HG03196 (cell line): ENCODE data around the gene NOL4L.

ENCODE experiments used
- ATAC-seq: cut with Tn5 transposase; IDR thresholded peaks from one replicate; pipeline ENCODE4 v1.9.1; 2021; ENCODE audit not compliant: unreplicated experiment

NOL4L gene

DNA sequence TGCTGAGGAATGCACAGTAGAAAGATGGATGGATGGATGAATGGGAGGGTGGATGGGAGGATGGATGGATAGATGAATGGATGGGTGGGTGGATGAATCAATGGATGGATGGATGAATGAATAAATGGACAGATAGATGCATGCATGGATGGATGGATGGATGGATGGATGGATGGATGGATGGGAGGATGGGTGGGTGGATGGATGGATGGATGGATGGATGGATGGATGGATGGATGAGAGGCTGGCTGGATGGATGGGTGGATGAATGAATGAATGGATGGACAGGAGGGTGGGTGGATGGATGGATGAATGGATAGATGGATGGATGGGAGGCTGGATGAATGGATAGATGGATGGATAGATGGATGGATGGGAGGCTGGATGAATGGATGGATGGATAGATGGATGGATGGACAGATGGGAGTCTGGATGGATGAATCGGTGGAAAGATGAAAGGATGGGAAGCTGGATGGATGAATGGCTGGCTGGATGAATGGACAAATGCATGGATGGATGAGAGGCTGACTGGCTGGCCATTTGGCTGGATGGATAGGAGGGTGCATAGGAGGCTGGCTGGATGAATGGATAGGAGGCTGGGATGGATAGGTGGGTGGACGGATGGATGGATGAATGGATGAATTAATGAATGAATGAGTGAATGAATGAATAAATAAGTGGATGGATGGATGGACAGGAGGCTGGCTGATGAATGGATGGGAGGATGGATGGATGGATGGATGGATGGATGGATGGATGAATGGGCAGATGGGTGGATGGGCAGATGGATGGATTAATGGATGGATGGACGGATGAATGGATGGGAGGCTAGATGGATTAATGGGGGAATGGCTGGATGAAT lies 28.3 kb upstream of the NOL4L start:
- ATAC-seq = no peak

DNA sequence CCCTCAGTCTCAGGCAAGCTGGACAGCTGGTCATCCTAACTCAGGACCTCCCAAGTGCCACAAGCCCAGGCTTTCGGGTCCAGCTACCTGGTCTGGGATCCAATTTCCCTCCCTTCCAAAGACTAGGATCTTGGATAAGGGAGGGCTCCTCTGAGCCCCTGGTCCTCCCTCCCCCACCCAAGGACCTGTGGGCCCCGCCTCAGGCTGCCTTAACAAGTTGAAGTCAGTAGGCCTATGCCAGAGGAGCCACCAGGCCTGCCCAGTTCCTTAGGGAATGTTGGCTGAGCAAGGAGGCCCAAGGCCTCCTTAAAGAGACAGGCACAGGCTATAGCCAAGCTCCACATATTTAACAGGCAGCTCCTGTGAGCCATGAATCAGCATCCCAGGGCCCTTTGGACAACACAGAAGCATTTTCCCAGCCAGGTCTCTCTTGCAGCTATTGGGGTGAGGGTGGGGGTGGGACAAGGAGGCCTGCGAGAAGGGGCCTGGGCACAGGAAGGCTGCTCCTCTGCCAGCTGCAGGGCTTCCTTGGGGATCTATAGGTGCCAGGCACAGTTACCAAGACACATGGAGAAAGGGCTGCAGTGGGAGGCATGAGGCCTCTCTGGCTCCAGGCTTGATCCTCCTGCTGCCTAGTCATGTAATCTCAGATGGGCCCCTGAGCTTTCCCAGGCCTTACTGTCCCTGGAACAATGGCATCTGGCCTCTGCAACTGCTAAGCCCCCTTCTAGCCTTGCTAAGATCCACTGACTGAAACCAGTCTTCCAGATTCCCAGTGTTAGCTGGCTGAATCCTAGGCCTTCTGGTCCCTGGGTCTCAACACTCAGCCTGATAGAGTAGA lies 27.4 kb upstream of the NOL4L start:
- ATAC-seq = no peak

DNA sequence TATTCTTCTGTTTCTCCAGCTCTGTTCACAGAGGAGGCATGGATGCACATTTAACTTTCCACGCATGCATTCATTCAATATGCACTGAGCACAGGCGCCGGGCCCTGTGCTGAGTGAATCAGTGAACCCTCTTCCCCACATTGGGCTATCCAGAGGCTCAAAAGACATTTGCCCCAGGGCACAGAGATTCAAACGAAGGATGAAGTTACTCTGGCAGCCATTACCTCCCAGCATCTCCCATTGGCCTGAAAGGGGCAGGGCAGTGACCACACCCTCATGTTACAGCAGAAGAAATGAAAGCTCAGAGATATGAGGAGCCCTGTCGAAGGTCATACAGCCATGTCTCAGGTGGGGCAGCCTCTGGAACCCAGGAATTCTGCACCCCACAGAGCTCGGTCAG lies 26.7 kb upstream of the NOL4L start:
- ATAC-seq = no peak

DNA sequence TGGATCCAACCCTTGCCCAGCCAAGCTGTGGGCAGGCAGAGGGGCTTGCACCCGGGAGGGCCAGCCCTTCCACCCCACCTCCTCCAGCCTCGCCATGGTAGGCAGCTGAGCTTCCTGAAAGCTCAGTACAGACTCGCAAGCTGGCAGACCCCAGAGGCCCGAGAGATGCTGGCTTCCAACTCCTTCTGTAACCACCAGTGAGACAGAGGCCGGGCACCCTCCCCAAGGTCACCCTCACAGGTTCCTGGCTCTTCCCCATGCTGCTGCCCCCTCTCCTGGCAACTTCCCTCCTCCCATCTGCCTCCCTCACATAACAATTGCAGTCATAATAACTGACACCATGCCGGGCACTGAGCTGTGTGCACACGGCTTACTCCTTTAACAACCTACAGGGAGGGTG lies 26.2 kb upstream of the NOL4L start:
- ATAC-seq = no peak

DNA sequence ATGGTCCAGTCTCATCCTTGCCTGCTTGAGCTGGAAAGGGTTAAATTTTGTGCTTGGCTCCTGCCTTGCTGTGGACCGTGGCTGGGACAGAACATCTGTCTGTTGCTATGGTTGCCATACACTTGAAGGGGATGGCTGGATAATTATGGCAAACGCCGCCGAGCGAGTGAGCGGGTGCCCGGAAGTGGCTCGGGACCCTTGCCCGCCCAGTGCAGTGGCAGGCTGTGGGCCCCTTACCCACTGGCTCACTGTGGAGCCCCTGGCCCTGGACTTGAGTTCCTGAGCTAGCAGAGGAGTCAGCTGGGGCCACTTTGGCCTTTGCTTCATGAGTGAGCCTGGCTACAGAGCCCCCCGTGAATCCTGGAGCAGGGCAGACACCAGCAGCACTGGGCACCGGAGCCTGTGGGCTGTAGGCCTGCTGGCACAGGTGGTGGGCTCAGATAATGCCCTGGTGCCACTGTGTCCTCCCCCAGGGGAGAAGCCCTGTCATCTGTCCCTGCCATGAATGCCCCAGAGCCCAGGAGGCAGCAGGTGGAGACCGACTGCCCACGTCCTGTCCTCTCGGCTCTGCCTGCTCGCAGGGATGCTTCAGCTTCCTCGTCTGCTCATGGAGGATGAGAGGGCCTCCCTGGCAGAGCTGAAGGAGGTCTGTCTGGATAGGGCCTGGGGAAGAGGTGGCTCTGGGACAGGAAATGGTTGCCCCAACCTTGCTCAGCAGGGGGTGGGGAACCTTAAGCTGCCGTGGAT lies 25.5 kb upstream of the NOL4L start:
- ATAC-seq = no peak

DNA sequence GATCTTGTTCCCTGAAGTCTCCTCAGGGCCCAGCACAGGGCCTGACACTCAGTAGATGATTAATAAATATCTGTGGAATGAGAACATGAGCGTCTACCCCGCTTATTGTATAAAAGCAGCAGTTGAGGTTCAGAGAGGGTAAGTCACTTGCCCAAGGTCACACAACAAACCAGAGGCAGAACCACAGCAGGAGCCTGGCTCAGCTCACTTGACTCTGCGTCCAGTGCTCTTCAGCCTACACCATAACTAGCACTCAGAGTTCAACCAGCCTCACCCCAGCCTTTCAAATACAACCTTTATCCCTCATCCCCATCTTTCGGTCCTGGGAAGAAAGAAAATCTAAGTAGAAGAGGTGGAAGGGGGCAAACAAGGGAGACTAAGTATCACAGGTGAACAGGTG lies 24.9 kb upstream of the NOL4L start:
- ATAC-seq = no peak

DNA sequence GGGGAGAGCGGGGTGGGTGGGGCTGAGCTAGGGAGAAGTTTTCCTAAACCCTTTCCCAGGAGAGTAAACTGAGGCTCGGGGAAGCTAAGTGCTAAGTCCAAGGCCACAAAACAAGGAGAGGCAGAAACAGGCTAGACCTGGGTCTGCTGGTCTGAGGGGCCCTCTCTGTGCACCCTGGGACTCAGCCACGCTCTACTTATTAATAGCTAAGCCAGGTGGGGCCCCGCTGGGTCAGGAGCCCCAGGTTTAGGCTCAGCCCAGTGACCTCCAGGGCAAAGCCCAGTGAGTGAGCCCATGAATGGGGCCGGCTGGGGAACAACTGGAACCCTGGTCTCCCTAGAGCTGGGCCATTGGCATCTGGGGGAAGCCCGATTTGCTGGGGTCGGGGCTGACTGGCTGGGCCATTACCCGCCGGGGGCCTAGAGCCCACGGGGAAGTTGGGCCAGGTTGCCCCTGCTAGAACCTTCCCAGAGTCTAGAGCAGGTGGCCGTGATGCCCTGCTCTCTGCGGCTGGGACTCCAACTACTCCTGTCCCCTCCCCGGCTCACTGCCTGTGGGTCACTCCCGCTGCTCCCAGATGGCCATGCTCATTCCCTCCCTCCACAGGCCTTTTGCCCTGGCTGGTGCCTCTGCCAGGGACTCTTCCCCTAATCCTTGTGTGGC lies 24.1 kb upstream of the NOL4L start:
- ATAC-seq = no peak

DNA sequence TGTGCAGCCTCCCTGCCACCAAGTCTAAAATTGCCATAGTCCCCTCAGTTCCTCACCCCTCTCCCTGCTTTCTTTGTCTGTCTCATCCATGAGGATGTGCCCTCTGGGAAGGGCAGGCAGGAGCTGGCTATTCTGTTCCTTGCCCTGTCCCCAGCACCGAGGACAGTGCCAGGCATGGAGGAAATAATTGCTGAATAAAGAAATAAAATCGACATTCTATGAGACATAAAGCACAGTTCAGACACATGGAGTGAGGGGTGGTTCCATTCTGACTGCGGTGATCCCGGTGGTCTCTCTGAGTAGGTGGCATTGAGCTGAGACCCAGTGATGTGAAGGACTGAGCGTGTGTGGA lies 23.5 kb upstream of the NOL4L start:
- no peak for ATAC-seq

DNA sequence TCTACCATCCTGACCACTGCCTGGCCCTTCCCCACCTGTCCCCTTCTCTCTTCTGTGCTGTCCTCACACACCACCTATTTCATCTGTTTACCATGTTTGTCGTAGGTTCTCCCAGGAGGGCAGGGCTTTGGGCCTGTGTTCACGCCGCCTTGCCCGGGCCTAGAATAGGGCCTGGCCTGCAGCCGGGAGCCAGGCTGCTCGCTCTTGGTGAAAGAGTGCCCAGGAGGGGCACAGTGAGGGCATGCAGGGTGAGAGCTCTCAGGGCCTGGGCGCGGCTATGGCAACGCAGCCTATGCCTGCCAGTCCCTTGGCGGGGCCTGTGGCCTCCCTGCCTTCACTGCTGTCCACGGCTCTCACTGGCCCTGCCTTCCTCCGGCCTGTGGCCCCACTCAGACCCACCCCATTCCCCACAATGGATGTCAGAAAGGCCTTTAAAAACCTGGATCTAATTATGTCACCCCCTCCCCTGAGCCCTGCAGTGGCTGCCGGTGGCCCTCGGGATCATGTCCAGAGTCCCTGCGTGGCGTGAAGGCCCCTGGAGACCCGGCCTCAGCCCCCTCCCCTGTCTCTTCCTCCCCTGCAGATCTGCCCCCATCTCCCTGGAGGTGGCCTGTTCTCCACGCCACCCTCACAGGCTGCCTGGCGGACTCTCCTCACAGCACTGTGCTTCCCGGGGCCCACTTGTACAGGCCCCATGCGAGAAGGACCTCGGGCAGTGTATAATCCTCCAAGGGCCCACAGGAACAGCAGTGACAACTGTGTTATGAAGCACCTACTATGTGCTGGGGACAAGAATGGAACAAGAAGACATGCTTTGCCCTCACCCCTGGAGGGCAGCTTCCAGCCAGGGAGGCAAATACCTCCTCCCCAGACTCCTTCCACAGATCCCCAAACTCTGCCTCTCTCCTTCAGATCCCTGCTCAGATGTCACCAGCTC lies 22.9 kb upstream of the NOL4L start:
- no peak for ATAC-seq

DNA sequence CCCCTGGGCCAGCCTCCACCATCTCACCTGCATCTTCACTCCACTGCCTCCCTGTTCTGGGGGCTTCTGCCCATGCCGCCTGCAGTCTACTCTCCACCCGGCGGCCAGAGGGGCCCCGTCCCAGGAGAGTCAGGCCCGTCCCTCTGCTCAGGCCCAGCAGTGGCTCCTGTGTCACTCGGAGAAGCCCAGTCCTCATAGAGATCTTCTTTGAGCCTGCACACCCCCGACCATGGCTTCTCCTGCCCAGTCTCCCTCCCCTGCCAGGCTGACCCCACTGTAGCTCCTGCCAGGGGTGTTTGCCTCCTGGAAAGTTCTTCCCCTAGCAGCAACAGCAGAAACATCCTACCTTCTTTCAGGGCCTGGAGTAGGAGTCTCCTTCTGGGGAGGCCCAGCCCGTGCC lies 22.2 kb upstream of the NOL4L start:
- ATAC-seq = no peak

DNA sequence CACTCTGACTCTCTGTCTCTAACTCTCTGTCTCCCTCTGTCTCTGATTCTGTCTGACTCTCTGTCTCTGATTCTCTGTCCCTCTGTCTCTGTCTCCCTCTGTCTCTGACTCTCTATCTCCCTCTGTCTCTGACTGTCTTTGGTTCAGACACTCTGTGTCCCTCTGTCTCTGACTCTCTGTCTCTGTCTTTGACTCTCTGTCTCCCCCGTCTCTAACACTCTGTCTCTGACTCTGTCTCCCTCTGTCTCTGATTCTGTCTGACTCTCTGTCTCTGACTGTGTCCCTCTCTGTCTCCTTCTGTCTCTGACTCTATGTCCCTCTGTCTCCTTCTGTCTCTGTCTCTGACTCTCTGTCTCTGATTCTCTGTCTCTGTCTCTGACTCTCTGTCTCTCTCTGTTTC lies 21.7 kb upstream of the NOL4L start:
- no peak for ATAC-seq

DNA sequence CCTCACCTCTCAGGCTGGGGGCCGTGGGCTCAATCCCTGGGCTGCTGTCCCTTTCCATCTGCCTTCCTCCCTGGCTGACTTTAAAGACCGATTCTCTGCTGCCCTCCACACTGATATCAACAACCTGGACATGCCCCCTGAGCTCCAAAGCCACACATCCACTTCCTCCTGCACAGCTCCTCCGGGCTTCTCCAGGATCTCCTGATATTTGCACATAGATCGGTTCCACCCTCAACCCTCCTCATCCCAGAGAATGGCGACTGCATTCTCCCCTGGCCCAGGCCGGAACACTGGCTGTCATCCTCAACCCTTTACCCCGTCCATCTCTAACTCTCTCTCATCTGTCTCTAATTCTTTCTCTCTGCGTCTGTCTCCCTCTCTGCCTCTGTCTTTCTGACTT lies 21.0 kb upstream of the NOL4L start:
- ATAC-seq = no peak

DNA sequence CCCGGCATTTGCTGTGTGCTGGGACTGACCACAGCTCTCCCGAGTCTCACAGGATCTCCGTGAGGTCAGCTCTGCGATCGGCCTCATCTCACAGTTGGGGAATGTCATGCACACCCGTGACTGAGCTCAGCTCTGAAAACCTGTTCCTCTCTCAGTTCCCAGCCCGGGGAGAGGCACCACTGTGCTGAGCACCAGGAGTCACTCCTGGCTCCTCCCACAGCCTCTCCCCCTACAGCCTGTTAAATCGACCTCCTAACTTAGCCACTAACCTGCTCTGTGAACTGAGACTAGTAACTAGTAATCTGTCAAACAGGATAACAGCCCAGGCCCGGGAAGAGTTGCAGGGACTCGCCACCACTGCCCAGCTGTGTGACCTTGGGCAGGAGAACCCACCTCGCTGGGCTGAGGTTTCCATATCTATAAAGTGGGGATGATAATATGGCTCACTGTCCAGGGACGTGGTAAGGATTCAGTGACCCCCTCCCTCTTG lies 20.1 kb upstream of the NOL4L start:
- ATAC-seq = no peak

DNA sequence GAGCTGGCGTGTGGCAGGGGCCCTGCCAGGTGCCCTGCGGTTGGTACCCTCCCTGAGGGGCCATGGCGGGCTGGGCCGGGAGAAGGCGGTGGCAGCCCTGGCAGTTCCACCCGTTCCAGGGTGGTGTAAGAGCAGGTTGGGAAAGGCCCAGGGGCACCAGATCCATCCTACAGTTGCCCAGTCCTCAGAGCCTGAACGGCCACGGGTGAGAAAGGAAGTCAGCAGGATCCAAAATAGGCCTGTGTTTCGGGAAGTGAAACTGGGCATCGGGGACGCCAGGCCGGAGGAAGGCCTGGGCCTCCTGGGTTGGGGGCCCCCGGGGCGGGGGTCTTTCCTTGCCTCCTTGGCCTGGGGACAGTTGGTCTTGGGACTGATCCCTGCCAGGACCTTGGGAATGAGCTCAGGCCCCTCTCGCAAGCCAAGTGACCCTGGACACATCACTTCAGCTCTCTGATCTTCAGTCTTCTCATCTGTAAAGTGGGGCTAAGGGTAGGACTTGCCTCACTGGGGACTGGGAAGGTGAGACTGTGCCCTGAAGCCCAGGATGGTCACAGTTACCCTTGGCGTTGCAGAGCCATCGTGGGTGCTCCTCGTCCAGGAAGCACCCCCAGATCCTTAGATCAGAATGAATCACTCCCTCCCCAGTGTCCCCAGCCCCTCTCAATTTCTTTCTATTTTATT lies 18.1 kb upstream of the NOL4L start:
- no peak for ATAC-seq

DNA sequence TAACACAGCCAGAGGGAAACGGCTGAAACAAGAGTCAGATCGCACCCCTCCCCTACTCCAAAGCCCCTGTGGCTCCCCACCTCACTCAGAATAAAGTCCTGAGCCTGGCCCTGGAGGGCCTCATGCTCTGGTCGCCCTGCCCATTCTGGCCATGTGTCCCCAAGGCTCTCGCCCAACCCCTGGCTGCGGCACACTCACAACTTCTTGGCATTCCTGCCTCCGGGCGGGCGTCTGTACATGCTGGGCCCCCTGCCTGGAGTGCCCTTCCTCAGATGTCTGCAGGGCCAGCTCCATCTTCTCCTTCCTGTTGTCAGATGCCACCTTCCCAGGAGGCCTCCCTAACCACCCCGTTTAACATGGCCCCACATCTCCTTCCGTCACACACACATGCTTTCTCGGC lies 17.1 kb upstream of the NOL4L start:
- ATAC-seq = no peak

DNA sequence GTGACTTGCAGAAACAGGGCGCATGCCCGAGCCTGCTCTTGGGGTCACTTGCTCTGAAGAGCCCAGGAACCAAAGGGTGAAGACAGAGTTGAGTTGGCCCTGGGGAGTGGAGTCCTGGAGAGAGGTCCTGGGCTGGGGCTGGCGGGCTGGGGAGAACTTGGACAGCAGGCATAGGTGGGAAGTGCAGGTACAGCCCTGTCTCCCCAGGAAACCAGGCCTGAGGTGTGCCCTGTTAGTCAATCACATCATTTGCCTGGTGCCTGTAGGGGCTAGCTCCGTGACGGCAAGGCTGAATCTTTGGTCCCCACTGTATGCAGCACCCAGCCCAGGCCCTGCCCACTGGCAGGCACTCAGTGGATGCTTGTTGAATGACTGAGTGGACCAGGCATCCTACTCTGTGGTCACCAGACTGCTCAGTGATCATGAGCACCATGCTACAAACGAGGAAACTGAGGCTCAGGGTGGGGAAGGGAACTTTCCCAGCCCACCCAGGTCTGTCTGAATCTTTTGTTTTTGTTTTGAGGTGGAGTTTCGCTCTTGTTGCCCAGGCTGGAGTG lies 15.6 kb upstream of the NOL4L start:
- ATAC-seq = no peak

DNA sequence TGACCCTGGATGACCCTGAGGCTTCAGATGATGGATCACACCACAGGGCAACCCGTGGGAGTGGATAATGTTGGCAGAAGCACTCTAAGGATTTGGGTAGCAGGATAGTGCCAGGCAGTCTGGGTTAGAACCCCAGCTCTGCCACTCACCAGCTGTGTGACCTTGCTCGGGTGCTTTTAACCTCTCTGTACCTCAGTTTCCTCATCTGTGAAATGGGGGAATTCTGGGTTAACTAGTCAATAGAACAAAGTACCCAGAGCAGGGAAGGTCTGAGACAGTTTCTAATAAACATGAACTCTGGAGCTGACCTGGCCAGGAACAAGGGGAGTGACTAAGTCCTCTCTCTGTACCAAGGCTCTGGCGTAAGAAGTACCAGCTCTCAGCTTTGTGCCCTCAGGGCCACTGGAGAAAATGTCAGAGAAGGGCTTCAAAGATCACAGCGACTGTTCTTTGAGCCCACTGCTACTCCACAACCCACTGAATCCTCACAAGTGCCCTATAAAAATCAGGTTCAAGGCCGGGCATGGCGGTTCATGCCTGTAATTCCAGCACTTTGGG lies 14.7 kb upstream of the NOL4L start:
- no peak for ATAC-seq

DNA sequence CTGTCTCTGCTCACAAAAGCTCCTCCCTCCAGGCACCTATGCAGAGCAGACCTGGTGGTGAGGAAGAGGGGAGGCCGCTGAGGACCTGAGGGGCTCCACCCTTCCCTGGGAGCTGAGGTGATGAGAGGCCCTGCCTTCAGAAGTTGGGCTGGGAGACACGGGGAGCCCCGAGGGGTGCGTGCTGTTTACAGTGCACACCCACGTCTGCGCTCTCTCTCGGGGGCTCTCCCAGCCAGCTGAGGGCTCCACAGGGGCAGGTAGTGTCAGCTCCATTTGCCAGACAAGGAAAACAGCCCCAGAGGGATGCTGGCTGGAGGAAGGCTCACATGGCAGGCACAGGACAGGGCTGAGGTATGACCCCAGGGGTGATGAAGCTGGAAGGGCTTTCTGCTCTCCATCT lies 13.5 kb upstream of the NOL4L start:
- no peak for ATAC-seq

DNA sequence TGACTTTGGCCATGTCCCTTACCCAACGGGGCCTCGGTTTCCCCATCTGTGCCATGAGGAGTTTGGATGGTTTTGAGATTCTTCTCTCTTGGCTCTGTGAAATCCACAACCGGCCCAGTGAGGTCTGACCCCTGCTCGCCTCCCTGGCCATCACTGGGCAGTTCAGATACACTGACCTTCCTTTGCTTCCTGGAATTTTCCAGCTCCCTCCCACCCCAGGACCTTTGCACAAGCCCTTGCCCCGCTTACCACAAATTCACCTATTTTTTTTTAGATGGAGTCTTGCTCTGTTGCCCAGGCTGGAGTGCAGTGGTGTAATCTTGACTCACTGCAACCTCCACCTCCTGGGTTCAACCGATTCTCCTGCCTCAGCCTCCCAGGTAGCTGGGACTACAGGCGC lies 12.6 kb upstream of the NOL4L start:
- ATAC-seq = no peak
